Glutamatergic neuron (in vitro differentiated cells): ENCODE data around the gene ZNF670. TPM values are rescaled to one million over a fixed set of nuclear protein-coding genes. Genes with fewer than 3 reads are reported as not detected.

ENCODE experiments used
- DNase-seq: peaks from one replicate; pipeline ENCODE4 v3.0.0; 2022
- H3K27ac Mint-ChIP-seq: one replicate; pipeline ENCODE4 v1.8.0; 2020; ENCODE audit warnings: mild to moderate bottlenecking, mixed read lengths, inconsistent platforms; ENCODE audit not compliant: unreplicated experiment
- H3K27me3 Mint-ChIP-seq: one replicate; pipeline ENCODE4 v1.8.0; 2020; ENCODE audit warnings: mild to moderate bottlenecking, moderate library complexity, mixed read lengths, inconsistent platforms; ENCODE audit not compliant: unreplicated experiment
- H3K36me3 Mint-ChIP-seq: one replicate; pipeline ENCODE4 v1.8.0; 2020; ENCODE audit warnings: mild to moderate bottlenecking, mixed read lengths, inconsistent platforms; ENCODE audit not compliant: unreplicated experiment
- H3K4me1 Mint-ChIP-seq: one replicate; pipeline ENCODE4 v1.8.0; 2020; ENCODE audit warnings: mild to moderate bottlenecking, low read depth, mixed read lengths, inconsistent platforms; ENCODE audit not compliant: unreplicated experiment
- H3K4me3 Mint-ChIP-seq: one replicate; pipeline ENCODE4 v1.8.0; 2020; ENCODE audit warnings: mild to moderate bottlenecking, mixed read lengths, inconsistent platforms; ENCODE audit not compliant: unreplicated experiment
- H3K9me3 Mint-ChIP-seq: one replicate; pipeline ENCODE4 v1.8.0; 2020; ENCODE audit warnings: mild to moderate bottlenecking, moderate library complexity, mixed read lengths, inconsistent platforms; ENCODE audit not compliant: unreplicated experiment
- CTCF ChIP-seq: fragments of 200-600 bp; sonication (generic); IDR thresholded peaks from one replicate; pipeline ENCODE4 v1.5.0; 2021; ENCODE audit not compliant: partially characterized antibody, unreplicated experiment
- total RNA-seq: library from RNA; stranded (reverse); fragmentation: NEBNext Ultra II Directional; extraction: Animal tissue kit (Norgen Biotek cat#: 25700); gene quantifications from one replicate; pipeline ENCODE4 v1.2.1, GENCODE V29; 2021; ENCODE audit not compliant: unreplicated experiment

The ZNF670 gene
- total RNA-seq, 1 donor from 2014 or later = 10.7 TPM

- DNase-seq = no peak
- no peaks in the 10 kb centered on the region for H3K9me3 Mint-ChIP-seq
- TF ChIP-seq CTCF = no peak
- no peak overlapping the region for H3K27ac Mint-ChIP-seq
- peaks cover 4% of the 10 kb centered on the region for H3K36me3 Mint-ChIP-seq
- no peaks in the 10 kb centered on the region for H3K4me1 Mint-ChIP-seq
- peaks cover 6% of the 10 kb centered on the region for H3K27me3 Mint-ChIP-seq
- H3K4me3 Mint-ChIP-seq = no peak overlapping the region
Measured at GRCh38 chr1:247087256-247087655, 8.6 kb upstream of the ZNF670 start.

DNA sequence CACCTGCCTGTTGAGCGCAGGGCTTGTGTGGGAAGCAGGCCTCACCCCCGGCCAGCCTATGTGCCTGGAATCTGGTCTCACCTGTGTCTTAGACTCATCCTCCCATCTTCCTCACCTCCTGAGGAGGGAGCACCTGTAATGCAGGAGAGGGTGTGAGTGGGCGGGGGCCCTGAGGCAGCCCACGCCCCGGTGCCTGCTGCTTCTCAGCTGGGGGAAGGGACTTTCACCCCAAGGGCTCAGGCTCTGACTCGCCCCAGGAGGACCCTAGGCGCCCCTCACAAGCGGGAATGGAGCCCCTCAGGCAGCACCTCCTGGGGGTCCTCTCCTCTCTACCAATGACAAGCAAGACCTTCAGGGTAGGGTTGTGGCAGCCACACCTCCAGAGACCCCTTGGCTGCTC is 6.7 kb upstream of the ZNF670 start:
- H3K36me3 Mint-ChIP-seq = peaks cover 4% of the 10 kb centered on the region
- no peak for TF ChIP-seq CTCF
- no peaks in the 10 kb centered on the region for H3K9me3 Mint-ChIP-seq
- DNase-seq = no peak
- no peak overlapping the region for H3K27ac Mint-ChIP-seq
- H3K4me3 Mint-ChIP-seq = no peak overlapping the region
- peaks cover 4% of the 10 kb centered on the region for H3K27me3 Mint-ChIP-seq
- no peaks in the 10 kb centered on the region for H3K4me1 Mint-ChIP-seq

GRCh38 chr1:247084771-247085170 is 6.2 kb upstream of the ZNF670 start:
- Mint-ChIP-seq H3K27me3 (peaks cover 4% of the 10 kb centered on the region), H3K4me3 (no peak overlapping the region), H3K27ac (no peak overlapping the region), H3K36me3 (peaks cover 4% of the 10 kb centered on the region), H3K9me3 (no peaks in the 10 kb centered on the region), H3K4me1 (no peaks in the 10 kb centered on the region)
- no peak for DNase-seq
- TF ChIP-seq CTCF = no peak

GRCh38 chr1:247079141-247079874 is 697 bp upstream of the ZNF670 start:
- peaks cover 4% of the 10 kb centered on the region for H3K27me3 Mint-ChIP-seq
- no peak for TF ChIP-seq CTCF
- peak overlapping the region; percentile 90 for H3K27ac Mint-ChIP-seq
- no peak for DNase-seq
- H3K9me3 Mint-ChIP-seq = peaks cover 13% of the 10 kb centered on the region
- H3K4me3 Mint-ChIP-seq = peak overlapping the region; percentile 98
- H3K36me3 Mint-ChIP-seq = peaks cover 17% of the 10 kb centered on the region
- H3K4me1 Mint-ChIP-seq = peaks cover 11% of the 10 kb centered on the region

DNA sequence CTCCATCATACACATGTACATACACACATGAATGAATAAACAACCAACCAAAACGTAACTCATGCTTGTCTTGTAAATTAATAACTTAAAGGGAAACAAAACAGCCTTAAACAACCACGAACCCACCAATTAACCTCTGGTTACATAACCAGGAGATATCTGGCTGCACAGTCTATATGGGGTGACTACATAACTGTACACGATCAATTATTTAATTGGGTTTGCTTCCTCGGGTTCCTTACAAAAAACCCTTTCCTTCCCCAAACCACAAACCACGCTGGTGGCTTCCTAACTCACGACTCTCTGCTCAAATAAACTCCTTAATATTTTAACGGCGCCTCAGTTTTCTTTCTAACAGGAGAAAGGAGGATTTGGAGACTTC is 744 bp downstream of the ZNF670 start:
- DNase-seq = no peak
- H3K27me3 Mint-ChIP-seq = peaks cover 2% of the 10 kb centered on the region
- peaks cover 11% of the 10 kb centered on the region for H3K4me1 Mint-ChIP-seq
- peak overlapping the region; percentile 83 for H3K27ac Mint-ChIP-seq
- peaks cover 16% of the 10 kb centered on the region for H3K9me3 Mint-ChIP-seq
- H3K4me3 Mint-ChIP-seq = peak overlapping the region; percentile 98
- peaks cover 17% of the 10 kb centered on the region for H3K36me3 Mint-ChIP-seq
- no peak for TF ChIP-seq CTCF
